Trophoblast cell (in vitro differentiated cells and primary cell): ENCODE data around the gene FBRSL1.
A peak's percentile ranks its signal among the peaks of the same experiment; 100 is the strongest.

ENCODE experiments used
- DNase-seq, 2 donors: peaks; one replicate each; pipeline ENCODE4 v3.0.0-alpha.2; 2016
- H2AFZ ChIP-seq: 2 replicates; pipeline ENCODE4 v1.6.1; 2013; ENCODE audit warnings: low read length, moderate library complexity, mild to moderate bottlenecking; ENCODE audit not compliant: insufficient read depth, poor library complexity
- H2AK5ac ChIP-seq: 2 replicates; pipeline ENCODE4 v1.6.1; 2013; ENCODE audit warnings: mild to moderate bottlenecking, low read length
- H2BK120ac ChIP-seq: 2 replicates; pipeline ENCODE4 v1.6.1; 2013; ENCODE audit warnings: low read length, mild to moderate bottlenecking, moderate library complexity; ENCODE audit not compliant: insufficient read depth, poor library complexity
- H2BK12ac ChIP-seq: 2 replicates; pipeline ENCODE4 v1.6.1; 2013; ENCODE audit warnings: mild to moderate bottlenecking, low read length, moderate library complexity
- H2BK5ac ChIP-seq: 2 replicates; pipeline ENCODE4 v1.6.1; 2013; ENCODE audit warnings: low read length, low read depth, moderate library complexity, mild to moderate bottlenecking; ENCODE audit not compliant: poor library complexity
- H3K14ac ChIP-seq: 2 replicates; pipeline ENCODE4 v1.6.1; 2013; ENCODE audit warnings: mild to moderate bottlenecking, low read length
- H3K18ac ChIP-seq: 2 replicates; pipeline ENCODE4 v1.6.1; 2013; ENCODE audit warnings: mild to moderate bottlenecking, low read length
- H3K23ac ChIP-seq: 2 replicates; pipeline ENCODE4 v1.6.1; 2013; ENCODE audit warnings: low read length
- H3K27ac ChIP-seq: 2 replicates; pipeline ENCODE4 v1.5.1; 2013; ENCODE audit warnings: low read depth, mild to moderate bottlenecking, inconsistent platforms, low read length, moderate library complexity
- H3K27me3 ChIP-seq: 2 replicates; pipeline ENCODE4 v1.6.1; 2013; ENCODE audit warnings: inconsistent platforms, mild to moderate bottlenecking, low read length, moderate library complexity; ENCODE audit not compliant: insufficient read depth
- H3K36me3 ChIP-seq, 2 experiments: 1 replicate in 1 of 2; 2 replicates in 1 of 2; pipeline ENCODE4 v1.6.1; 2013; ENCODE audit warnings: low read length in 2 of 2, mild to moderate bottlenecking in 2 of 2, moderate library complexity in 1 of 2; ENCODE audit not compliant: insufficient read depth in 2 of 2, control insufficient read depth in 1 of 2
- H3K4ac ChIP-seq: 2 replicates; pipeline ENCODE4 v1.6.1; 2013; ENCODE audit warnings: low read depth, mild to moderate bottlenecking, low read length, moderate library complexity
- H3K4me1 ChIP-seq, 2 experiments: 1 replicate in 1 of 2; 2 replicates in 1 of 2; pipeline ENCODE4 v1.6.1; 2013; ENCODE audit warnings: low read length in 2 of 2, mild to moderate bottlenecking in 2 of 2, moderate library complexity in 1 of 2; ENCODE audit not compliant: insufficient read depth in 2 of 2, control insufficient read depth in 1 of 2
- H3K4me2 ChIP-seq: 2 replicates; pipeline ENCODE4 v1.6.1; 2013; ENCODE audit warnings: inconsistent platforms, mild to moderate bottlenecking, low read length, moderate library complexity
- H3K4me3 ChIP-seq: 2 replicates; pipeline ENCODE4 v1.5.1; 2013; ENCODE audit warnings: mild to moderate bottlenecking, low read depth, low read length, inconsistent platforms
- H3K79me1 ChIP-seq: one replicate; pipeline ENCODE4 v1.6.1; 2013; ENCODE audit warnings: low read length
- H3K79me2 ChIP-seq: 2 replicates; pipeline ENCODE4 v1.6.1; 2013; ENCODE audit warnings: low read length, mild to moderate bottlenecking; ENCODE audit not compliant: control insufficient read depth, insufficient read depth, poor library complexity
- H3K9ac ChIP-seq: 2 replicates; pipeline ENCODE4 v1.6.1; 2013; ENCODE audit warnings: mild to moderate bottlenecking, low read length
- H3K9me3 ChIP-seq: 2 replicates; pipeline ENCODE4 v1.6.1; 2013; ENCODE audit warnings: low read depth, mild to moderate bottlenecking, control low read depth, inconsistent platforms, low read length; ENCODE audit not compliant: insufficient read depth
- H4K12ac ChIP-seq: 2 replicates; pipeline ENCODE4 v1.6.1; 2013; ENCODE audit warnings: low read depth, mild to moderate bottlenecking, low read length, moderate library complexity
- H4K8ac ChIP-seq: 2 replicates; pipeline ENCODE4 v1.6.1; 2013; ENCODE audit warnings: low read depth, mild to moderate bottlenecking, low read length, moderate library complexity
- H4K91ac ChIP-seq: one replicate; pipeline ENCODE4 v1.6.1; 2013; ENCODE audit warnings: low read depth, mild to moderate bottlenecking, low read length, moderate library complexity
- WGBS: extraction: QIAGEN DNeasy Blood & Tissue Kit; methylation state at CpG from one replicate; pipeline ENCODE4 v1.1.7; 2013; ENCODE audit warnings: missing lambda C conversion rate; ENCODE audit not compliant: insufficient read length, insufficient coverage; ENCODE audit errors: extremely low coverage; 5-methylcytosine and 5-hydroxymethylcytosine counted together

FBRSL1 gene

GRCh38 chr12:132518354-132518992 lies 28.5 kb downstream of the FBRSL1 start:
- H3K36me3 ChIP-seq, result peaks cover 2 to 11% of the 10 kb centered on the region in 2 experiments
- H2AK5ac ChIP-seq, result no peak overlapping the region
- H3K27ac ChIP-seq, result no peak overlapping the region
- no peak overlapping the region for H3K23ac ChIP-seq
- H2BK5ac ChIP-seq, result no peak overlapping the region
- H3K79me2 ChIP-seq, result no peaks in the 10 kb centered on the region
- H3K4ac ChIP-seq, result no peak overlapping the region
- peak overlapping the region; percentile 54 for H3K4me3 ChIP-seq
- no peak overlapping the region for H3K14ac ChIP-seq
- H3K4me1 ChIP-seq, result no peaks in the 10 kb centered on the region
- no peaks in the 10 kb centered on the region for H3K27me3 ChIP-seq
- peaks cover 17% of the 10 kb centered on the region for H3K9me3 ChIP-seq
- no peak overlapping the region for H4K8ac ChIP-seq
- no peaks in the 10 kb centered on the region for H3K79me1 ChIP-seq
- no peak overlapping the region for H4K12ac ChIP-seq
- no peak overlapping the region for H4K91ac ChIP-seq
- DNase-seq, result no peak
- H2BK12ac ChIP-seq, result no peak overlapping the region
- H2BK120ac ChIP-seq, result no peak overlapping the region
- H3K18ac ChIP-seq, result no peak overlapping the region
- no peak overlapping the region for H3K4me2 ChIP-seq
- no peak overlapping the region for H3K9ac ChIP-seq
- H2AFZ ChIP-seq, result no peak overlapping the region
- WGBS, result no CpG with 5 or more reads among the region's 7 CpGs

- Histone ChIP-seq H3K4me1 (no peaks in the 10 kb centered on the region), H3K14ac (no peak overlapping the region)
- no CpG with 5 or more reads among the region's 17 CpGs for WGBS
Observed at GRCh38 chr12:132520421-132521199, 30.7 kb downstream of the FBRSL1 start.

GRCh38 chr12:132521200-132521580 lies 31.2 kb downstream of the FBRSL1 start:
- Histone ChIP-seq H3K36me3 (peaks cover 2 to 11% of the 10 kb centered on the region in 2 experiments), H2BK5ac (no peak overlapping the region), H4K8ac (no peak overlapping the region), H3K4ac (no peak overlapping the region), H2AFZ (no peak overlapping the region), H4K12ac (no peak overlapping the region), H2BK12ac (no peak overlapping the region), H3K9me3 (peaks cover 15% of the 10 kb centered on the region), H3K23ac (no peak overlapping the region), H3K14ac (no peak overlapping the region), H4K91ac (no peak overlapping the region), H3K27me3 (no peaks in the 10 kb centered on the region), H3K9ac (no peak overlapping the region), H3K18ac (no peak overlapping the region), H3K27ac (no peak overlapping the region), H2BK120ac (no peak overlapping the region), H3K4me2 (no peak overlapping the region), H2AK5ac (no peak overlapping the region), H3K79me2 (no peaks in the 10 kb centered on the region), H3K4me3 (no peak overlapping the region), H3K4me1 (no peaks in the 10 kb centered on the region), H3K79me1 (no peaks in the 10 kb centered on the region)
- no CpG with 5 or more reads among the region's 15 CpGs for WGBS
- DNase-seq, result no peak

More at GRCh38 chr12:132520421-132521199, 30.7 kb downstream of the FBRSL1 start:
- Histone ChIP-seq H2AFZ (no peak overlapping the region), H3K4me3 (no peak overlapping the region), H4K8ac (no peak overlapping the region), H2AK5ac (no peak overlapping the region), H3K27me3 (no peaks in the 10 kb centered on the region), H3K36me3 (peaks cover 2 to 11% of the 10 kb centered on the region in 2 experiments), H2BK120ac (no peak overlapping the region), H3K4ac (no peak overlapping the region), H3K4me2 (no peak overlapping the region), H4K12ac (no peak overlapping the region), H4K91ac (no peak overlapping the region), H3K79me1 (no peaks in the 10 kb centered on the region), H3K18ac (no peak overlapping the region), H3K9ac (no peak overlapping the region), H3K23ac (no peak overlapping the region), H2BK12ac (no peak overlapping the region), H3K79me2 (no peaks in the 10 kb centered on the region), H2BK5ac (no peak overlapping the region), H3K27ac (no peak overlapping the region), H3K9me3 (peaks cover 15% of the 10 kb centered on the region)
- DNase-seq, result no peak

GRCh38 chr12:132521712-132522292 lies 31.9 kb downstream of the FBRSL1 start:
- Histone ChIP-seq H2AK5ac (no peak overlapping the region), H3K79me2 (no peaks in the 10 kb centered on the region)
- WGBS, result no CpG with 5 or more reads among the region's 27 CpGs

More at GRCh38 chr12:132521712-132522292, 31.9 kb downstream of the FBRSL1 start:
- Histone ChIP-seq H3K27ac (no peak overlapping the region), H3K9me3 (peaks cover 15% of the 10 kb centered on the region), H3K79me1 (no peaks in the 10 kb centered on the region), H4K12ac (no peak overlapping the region), H3K4me3 (no peak overlapping the region), H2BK5ac (no peak overlapping the region), H4K8ac (no peak overlapping the region), H3K4me1 (no peaks in the 10 kb centered on the region), H3K36me3 (peaks cover 0 to 11% of the 10 kb centered on the region in 2 experiments), H3K4me2 (no peak overlapping the region), H3K14ac (no peak overlapping the region), H3K23ac (no peak overlapping the region), H4K91ac (no peak overlapping the region), H3K9ac (no peak overlapping the region), H3K18ac (no peak overlapping the region), H2AFZ (no peak overlapping the region), H3K27me3 (no peaks in the 10 kb centered on the region), H3K4ac (no peak overlapping the region), H2BK12ac (no peak overlapping the region), H2BK120ac (no peak overlapping the region)
- no peak for DNase-seq
